ENCODE measurements around the gene GPR137B. TPM values are rescaled to one million over a fixed set of nuclear protein-coding genes. Genes with fewer than 3 reads are reported as not detected.

Gene GPR137B
- total and polyA plus RNA-seq, 2 of the 4 experiments (the other 2 are of a cell fraction) = 4.5 to 12.3 TPM

DNA sequence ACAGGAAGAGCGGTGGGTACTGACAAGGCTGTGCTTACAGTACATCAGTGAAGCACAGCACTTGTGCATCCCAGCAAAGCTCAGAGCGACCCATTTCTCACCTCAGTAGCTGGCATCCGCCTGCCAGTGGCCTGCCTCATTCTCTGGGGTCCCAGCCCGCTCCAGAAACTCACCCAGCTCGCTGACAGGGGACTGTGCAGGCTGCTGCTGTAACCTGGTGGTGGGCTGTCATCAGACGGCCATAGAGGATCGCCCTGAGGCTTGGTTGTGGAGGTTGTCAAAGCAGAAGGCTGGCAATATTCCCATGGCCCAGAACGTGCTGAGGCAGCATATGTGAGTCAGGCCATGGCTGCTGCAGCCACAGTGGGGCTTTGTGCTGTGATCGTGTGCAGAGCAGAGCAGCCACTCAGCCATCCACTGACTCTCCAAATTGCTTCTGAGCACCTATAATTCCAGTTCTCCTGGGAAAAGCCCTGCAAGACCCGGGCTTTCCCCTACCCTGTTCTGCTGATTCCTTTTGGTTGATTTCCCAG, 13.6 kb upstream of the GPR137B start:
- Histone ChIP-seq H4K8ac (ENCODE audit: low read depth in 2 of 2, low read length in 2 of 2) (no peak overlapping the region), H3K4me1 (ENCODE audit: control insufficient read depth, insufficient read depth, low read length) (no peaks in the 10 kb centered on the region), H3K56ac (ENCODE audit: extremely low read depth, insufficient read depth, low read length) (no peak overlapping the region), H2AK5ac (ENCODE audit: low read depth, low read length) (no peak overlapping the region), H3K9ac (ENCODE audit: low read depth, low read length) (no peak overlapping the region), H3K27ac (ENCODE audit: insufficient read depth, low read length) (no peak overlapping the region), H3K36me3 (ENCODE audit: control insufficient read depth, insufficient read depth, low read length) (no peaks in the 10 kb centered on the region), H4K91ac (ENCODE audit: insufficient read depth, low read depth, low read length) (no peak overlapping the region), H4K5ac (ENCODE audit: low read depth, low read length) (no peak overlapping the region), H2BK15ac (ENCODE audit: low read depth, low read length) (no peak overlapping the region), H2BK120ac (ENCODE audit: low read depth, low read length) (no peak overlapping the region), H2AK9ac (replicated peaks; ENCODE audit: low read depth, low read length, poor library complexity) (no peak overlapping the region), H3K23ac (ENCODE audit: low read depth, low read length) (no peak overlapping the region), H3K14ac (replicated peaks; ENCODE audit: low read depth, low read length) (no peak overlapping the region), H3K18ac (ENCODE audit: low read depth, low read length) (no peak overlapping the region), H2BK5ac (ENCODE audit: low read depth, low read length, poor library complexity, severe bottlenecking) (no peak overlapping the region), H3K9me3 (ENCODE audit: control insufficient read depth, insufficient read depth, low read length) (no peaks in the 10 kb centered on the region; the same call in 1 of the 2 replicates), H3K4me2 (ENCODE audit: low read depth, low read length) (no peak overlapping the region), H2BK20ac (ENCODE audit: low read depth, low read length) (no peak overlapping the region), H3K4me3 (ENCODE audit: insufficient read depth, low read depth, low read length) (no peak overlapping the region), H3K9me1 (ENCODE audit: insufficient read depth, low read length) (no peaks in the 10 kb centered on the region), H4K20me1 (ENCODE audit: insufficient read depth, low read length) (no peaks in the 10 kb centered on the region), H2AFZ (replicated peaks; ENCODE audit: low read length, poor library complexity) (no peak overlapping the region), H3K27me3 (ENCODE audit: control insufficient read depth, insufficient read depth, low read length) (peaks cover 12% of the 10 kb centered on the region), H3K4ac (ENCODE audit: low read depth, low read length) (no peak overlapping the region), H3K79me1 (ENCODE audit: low read depth in 1 of 2, low read length in 2 of 2) (no peaks in the 10 kb centered on the region)
- intact Hi-C loops (cut with micrococcal nuclease) = no loop called here
- TF ChIP-seq SMC3 (IDR thresholded peaks at IDR 0.05; ENCODE audit: low read depth, low read length) = no peak
- TF ChIP-seq MAFK (IDR thresholded peaks at IDR 0.05; ENCODE audit: low read depth, low read length) = peak; percentile 78
- TF ChIP-seq POLR2A (IDR thresholded peaks at IDR 0.05; ENCODE audit: low read depth, low read length) = no peak
- dilution Hi-C loops (cut with HindIII; ENCODE audit: low sequenced_read_pairs, unreplicated experiment) = no loop called here
- in situ Hi-C loops (cut with MboI; ENCODE audit: low sequenced_read_pairs) = no loop called here
- peak; percentile 11 for DNase-seq
- peak; percentile 67; the same call in 1 of the 2 replicates for ATAC-seq (ENCODE audit: low read depth)
- POLR2A ChIA-PET (ENCODE audit: unreplicated experiment) = no interaction called here
- 50% methylated on average over 4 of the region's 10 CpGs; no CpG with 5 or more reads in 1 of the 2 experiments for WGBS, 2 experiments (ENCODE audit: extremely low coverage in 2 of 2, insufficient read length in 1 of 2)
- CTCF ChIA-PET = no interaction called here
- no TSS peak for BruUV-seq (replicated peaks)
